ENCODE data around the gene TRIOBP. TPM values are rescaled to one million over a fixed set of nuclear protein-coding genes. Genes with fewer than 3 reads are reported as not detected.

The TRIOBP gene
- total and polyA plus RNA-seq, 2 of the 13 experiments (the other 11 are each of a cell fraction or from before 2014, with no cell fraction given): 6.1 to 15.4 TPM

GRCh38 chr22:37686002-37686982, 10.6 kb upstream of the TRIOBP start, which contains the start of gene NOL12 (continued):
- no peak for TF ChIP-seq CTCF (CRISPR knock-in tag; IDR thresholded peaks at IDR 0.05)
- TF ChIP-seq ZFP91 (CRISPR knock-in tag; IDR thresholded peaks at IDR 0.05; ENCODE audit: borderline replicate concordance): peak; percentile 100
- TF ChIP-seq HNRNPL (IDR thresholded peaks at IDR 0.05; ENCODE audit: low read depth, low read length): 0 out of 2 replicates have a peak, but pooled peaks have one; percentile 25
- peak; percentile 60; the same call in 1 of the 2 replicates for TF ChIP-seq NR2C2 (CRISPR knock-in tag; IDR thresholded peaks at IDR 0.05; ENCODE audit: borderline replicate concordance)
- no peak for TF ChIP-seq SKIL (CRISPR knock-in tag; IDR thresholded peaks at IDR 0.05; ENCODE audit: borderline replicate concordance)
- TF ChIP-seq ETV5 (CRISPR knock-in tag; IDR thresholded peaks at IDR 0.05; ENCODE audit: borderline replicate concordance): peak; percentile 81
- TF ChIP-seq NCOR1 (IDR thresholded peaks at IDR 0.05; ENCODE audit: borderline replicate concordance, low read length): peak; percentile 55; the same call in 1 of the 2 replicates
- peak; percentile 76 for TF ChIP-seq ZXDC (CRISPR knock-in tag; IDR thresholded peaks at IDR 0.05)
- TF ChIP-seq TOPORS (CRISPR knock-in tag; IDR thresholded peaks at IDR 0.05): no peak
- peak; percentile 23; the same call in 1 of the 2 replicates for TF ChIP-seq MYPOP (CRISPR knock-in tag; IDR thresholded peaks at IDR 0.05)
- no peak for TF ChIP-seq ATF1 (CRISPR knock-in tag; IDR thresholded peaks at IDR 0.05)
- TF ChIP-seq TARDBP (CRISPR knock-in tag; IDR thresholded peaks at IDR 0.05): peak; percentile 81
- peak; percentile 78 for TF ChIP-seq SP5 (CRISPR knock-in tag; IDR thresholded peaks at IDR 0.05; ENCODE audit: borderline replicate concordance, low read depth)
- TF ChIP-seq MTA1 (CRISPR knock-in tag; IDR thresholded peaks at IDR 0.05; ENCODE audit: borderline replicate concordance): no peak
- TF ChIP-seq ZNF850 (CRISPR knock-in tag; conservative IDR thresholded peaks at IDR 0.05): no peak
- TF ChIP-seq ZNF788 (CRISPR knock-in tag; IDR thresholded peaks at IDR 0.05; ENCODE audit: borderline replicate concordance): peak; percentile 94; the same call in 1 of the 2 replicates
- TF ChIP-seq HDAC6 (IDR thresholded peaks at IDR 0.05; ENCODE audit: low read depth, low read length): no peak
